Stimulated activated CD4-positive, alpha-beta T cell treated with anti-CD3 and anti-CD28 coated beads, Interleukin-1b, Interleukin-23, amount 100 ng/mL, for 4 hours (primary cell): ENCODE data around the gene RAB38.
A peak's percentile ranks its signal among the peaks of the same experiment; 100 is the strongest.

Source experiments
- DNase-seq, 2 donors: peaks; one replicate each; pipeline ENCODE4 v3.0.0-alpha.2; 2020; ENCODE audit warnings: low read depth in 2 of 2

RAB38 gene

DNA sequence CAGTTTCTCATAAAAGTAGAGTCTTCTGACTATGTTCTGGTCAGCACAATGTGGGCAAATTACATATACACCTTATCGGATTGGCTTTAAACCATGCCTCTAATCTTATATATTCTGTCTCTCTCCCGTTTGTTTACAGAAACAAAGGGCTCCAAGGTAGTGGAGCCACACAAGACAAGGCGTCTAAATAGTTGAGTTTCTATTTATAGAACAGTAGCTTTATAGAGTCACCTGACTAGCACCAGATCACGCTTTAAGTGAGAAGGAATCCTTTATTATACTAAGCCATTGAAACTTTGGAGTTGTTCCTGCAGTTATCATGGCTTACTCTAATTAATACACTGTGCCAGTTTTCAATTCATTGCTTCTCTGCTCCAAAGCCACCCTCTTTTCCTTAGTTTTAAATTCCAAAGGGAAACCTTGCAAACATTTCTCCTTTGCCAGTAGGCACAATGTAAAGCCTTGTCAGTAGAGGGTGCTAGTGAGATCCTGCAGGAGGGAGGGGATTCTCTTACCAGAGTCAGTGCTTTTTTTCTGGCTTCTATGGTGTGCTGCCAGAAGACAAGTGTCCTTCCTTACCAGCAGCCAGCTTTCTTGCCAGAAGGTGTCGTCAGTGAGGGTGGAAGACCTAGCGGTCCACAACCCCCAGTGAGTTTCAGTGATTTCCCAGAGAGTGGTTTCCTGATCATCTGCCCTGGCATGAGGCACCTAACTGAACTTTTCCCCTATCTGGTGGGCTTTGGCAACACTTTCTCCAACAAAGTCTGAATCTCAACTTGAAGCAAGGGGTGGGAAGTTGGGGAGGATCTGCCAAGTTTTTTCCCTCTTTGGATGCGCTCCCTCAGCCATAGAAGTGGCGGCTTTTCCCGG lies 71.7 kb downstream of the RAB38 start:
- peak in 1 of 2 donors; percentile 10 for DNase-seq

GRCh38 chr11:88102598-88102934 lies 72.7 kb downstream of the RAB38 start:
- no peak for DNase-seq

DNA sequence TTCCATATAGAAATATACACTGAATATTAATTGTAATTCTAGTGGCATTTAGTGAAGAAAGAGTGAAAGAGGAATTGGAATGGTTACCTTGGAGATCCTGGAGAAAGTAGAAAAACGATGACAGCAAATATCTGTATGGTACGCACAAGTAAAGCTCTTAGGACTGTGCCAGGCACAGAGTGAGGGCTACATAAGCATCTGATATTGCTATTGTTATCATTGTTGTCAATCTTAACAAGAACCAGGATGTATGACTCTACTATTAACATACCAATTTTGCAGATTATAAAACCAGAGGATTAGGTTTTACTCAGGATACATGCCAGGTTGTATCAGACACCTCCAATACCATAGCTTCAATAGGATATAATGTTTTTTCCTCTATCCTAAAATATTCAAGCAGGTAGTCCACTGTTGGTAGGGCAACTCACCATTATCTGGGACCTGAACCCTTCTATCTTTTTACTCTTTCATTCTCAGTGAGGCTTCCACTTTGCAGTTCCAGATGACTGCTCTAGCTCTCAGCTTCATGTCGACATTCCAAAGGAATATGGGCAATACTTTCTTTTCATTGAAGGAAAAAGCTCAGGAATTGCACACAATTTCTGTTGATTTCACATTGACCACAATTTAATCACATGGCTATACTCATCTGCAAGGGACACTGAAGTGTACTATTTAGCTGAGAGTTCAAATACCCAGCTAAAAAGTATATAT lies 73.2 kb downstream of the RAB38 start:
- DNase-seq, result no peak

DNA sequence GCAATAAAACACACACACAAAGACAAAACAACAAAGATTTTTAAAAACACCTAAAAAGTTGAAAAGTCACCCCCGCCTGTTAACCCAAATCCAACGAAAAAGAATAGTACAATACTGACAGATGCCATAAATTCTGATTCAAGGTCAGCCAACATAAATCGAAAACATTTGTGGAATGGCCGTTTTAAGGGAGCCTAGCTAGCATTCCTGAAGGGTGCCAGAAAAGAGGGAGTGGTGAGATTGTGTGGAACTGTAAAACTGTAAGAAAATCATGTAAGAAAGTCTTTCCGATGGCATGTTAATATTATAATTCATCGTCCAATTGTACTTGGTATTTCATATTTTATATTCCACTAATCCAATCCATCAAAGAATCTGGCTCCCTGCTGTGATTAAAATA lies 75.1 kb downstream of the RAB38 start:
- no peak for DNase-seq

- DNase-seq, result no peak
Measured at GRCh38 chr11:88098289-88098688, 77.0 kb downstream of the RAB38 start.

GRCh38 chr11:88089134-88089533 lies 86.1 kb downstream of the RAB38 start:
- no peak for DNase-seq

- DNase-seq, result no peak
Measured at GRCh38 chr11:88087337-88087736, 87.9 kb downstream of the RAB38 start.

GRCh38 chr11:88086297-88086696 lies 88.9 kb downstream of the RAB38 start:
- DNase-seq, result no peak

GRCh38 chr11:88070437-88070836 lies 104.8 kb downstream of the RAB38 start:
- DNase-seq, result no peak

- DNase-seq, result no peak
Measured at GRCh38 chr11:88068848-88069554, 106.2 kb downstream of the RAB38 start.

- no peak for DNase-seq
Measured at GRCh38 chr11:88066090-88066489, 109.2 kb downstream of the RAB38 start.

DNA sequence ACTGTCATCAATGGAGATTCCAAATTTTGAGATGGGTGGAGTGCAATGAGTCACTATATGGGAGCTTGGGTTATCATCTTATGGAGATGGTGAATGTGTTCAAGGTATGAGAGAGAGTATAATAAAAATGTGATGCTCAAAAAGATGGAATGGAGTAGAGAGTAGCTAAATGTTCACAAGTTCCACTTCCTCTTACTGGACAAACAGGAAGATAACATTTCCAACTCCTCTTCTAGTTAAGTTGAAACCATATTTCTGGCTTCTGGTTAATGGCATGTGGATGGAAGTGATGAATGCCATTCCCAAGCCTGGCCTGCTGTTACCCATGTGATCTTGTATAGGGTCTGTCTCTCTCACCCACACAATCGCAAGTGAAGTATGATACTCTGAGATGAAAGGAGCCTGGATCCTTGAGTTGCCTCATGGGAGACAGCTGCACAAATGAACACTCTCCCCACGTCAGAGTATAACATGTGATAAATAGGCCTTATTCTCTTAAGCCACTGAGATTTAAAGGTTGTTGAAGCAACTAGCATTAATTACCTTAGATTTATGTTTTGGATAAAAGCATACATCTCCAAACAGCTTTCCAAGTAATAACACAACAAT lies 111.0 kb downstream of the RAB38 start:
- DNase-seq, result no peak
